ENCODE measurements around the gene TXNRD3.

TXNRD3 gene

DNA sequence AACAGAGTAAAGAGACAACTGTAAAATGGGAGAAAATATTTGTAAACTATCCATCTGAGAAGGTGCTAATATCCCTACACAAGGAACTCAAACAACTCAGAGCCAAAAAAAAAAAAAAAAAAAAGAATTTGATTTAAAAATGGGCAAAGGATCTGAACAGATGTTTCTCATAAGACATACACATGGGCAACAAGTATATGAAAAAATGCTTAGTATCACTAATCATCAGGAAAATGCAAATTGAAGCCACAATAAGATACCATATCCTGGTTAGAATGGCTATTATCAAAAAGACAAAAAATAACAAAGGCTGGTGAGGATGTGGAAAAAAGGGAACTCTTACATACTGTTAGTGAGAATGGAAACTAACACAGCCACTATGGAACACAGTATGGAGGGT is 36.2 kb downstream of the TXNRD3 start:
- no peak overlapping the region for H3K27ac ChIP-seq
- peaks cover 0 to 50% (median 12%) of the 10 kb centered on the region in 10 experiments; a peak in 13 of 20 replicates for H3K4me1 ChIP-seq
- no peaks in the 10 kb centered on the region for H3K27me3 ChIP-seq
- no peaks in the 10 kb centered on the region for H3K9me3 ChIP-seq (replicated peaks in 1 of 11)
- no peaks in the 10 kb centered on the region for H4K20me1 ChIP-seq
- no peak overlapping the region for H3K9ac ChIP-seq
- no peaks in the 10 kb centered on the region for H3K36me3 ChIP-seq
- no peak for TF ChIP-seq Cebpa-rat (IDR thresholded peaks at IDR 0.05)
- no peak overlapping the region for H3K4me2 ChIP-seq
- H3K4me3 ChIP-seq = no peak overlapping the region

DNA sequence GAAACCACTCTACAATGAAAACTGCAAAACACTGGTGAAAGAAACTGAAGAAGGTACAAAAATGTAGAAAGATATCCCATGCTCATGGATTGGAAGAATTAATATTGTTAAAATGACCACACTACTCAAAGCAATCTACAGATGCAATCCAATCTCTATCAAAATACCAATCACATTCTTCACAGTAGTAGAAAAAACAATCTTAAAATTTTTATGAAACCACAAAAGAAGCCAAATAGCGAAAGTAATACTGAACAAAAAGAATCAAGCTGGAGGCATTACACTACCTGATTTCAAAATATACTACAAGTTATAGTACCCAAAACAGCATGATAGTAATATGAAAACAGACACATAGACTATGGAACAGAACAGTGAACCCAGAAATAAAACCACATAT is 36.9 kb downstream of the TXNRD3 start:
- H3K4me2 ChIP-seq = no peak overlapping the region
- H3K9me3 ChIP-seq (replicated peaks in 1 of 11) = no peaks in the 10 kb centered on the region
- no peak for TF ChIP-seq Cebpa-rat (IDR thresholded peaks at IDR 0.05)
- H3K4me1 ChIP-seq = peaks cover 2 to 53% (median 15%) of the 10 kb centered on the region in 10 experiments; a peak in 15 of 20 replicates
- no peak overlapping the region for H3K4me3 ChIP-seq
- H3K27me3 ChIP-seq = no peaks in the 10 kb centered on the region
- no peaks in the 10 kb centered on the region for H3K36me3 ChIP-seq
- H3K9ac ChIP-seq = no peak overlapping the region
- no peak overlapping the region for H3K27ac ChIP-seq
- H4K20me1 ChIP-seq = no peaks in the 10 kb centered on the region

DNA sequence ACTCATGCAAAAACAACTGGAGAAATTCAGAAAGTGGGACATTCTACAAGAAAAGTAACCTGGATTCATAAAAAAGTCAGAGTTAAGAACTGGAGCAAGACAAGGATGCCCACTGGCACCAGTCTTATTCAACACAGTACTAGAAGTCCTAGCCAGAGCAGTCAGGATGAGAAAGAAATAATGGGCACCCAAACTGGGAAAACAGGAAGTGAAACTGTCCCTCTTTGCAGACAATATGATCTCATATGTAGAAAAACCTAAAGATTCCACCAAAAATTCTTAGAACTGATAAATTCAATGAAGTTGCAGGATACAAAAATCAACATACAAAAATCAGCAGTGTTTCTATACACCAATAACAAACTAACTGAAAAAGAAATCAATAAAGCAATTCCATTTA is 37.4 kb downstream of the TXNRD3 start:
- Histone ChIP-seq H3K4me1 (peaks cover 6 to 53% (median 19%) of the 10 kb centered on the region in 10 experiments; a peak in 18 of 20 replicates), H3K4me2 (peak overlapping the region in 7 of 11 experiments; percentile 2 to 63 (median 39); a peak in 9 of 22 replicates), H3K9ac (no peak overlapping the region), H3K27ac (no peak overlapping the region), H4K20me1 (no peaks in the 10 kb centered on the region), H3K27me3 (no peaks in the 10 kb centered on the region), H3K36me3 (no peaks in the 10 kb centered on the region), H3K4me3 (no peak overlapping the region), H3K9me3 (replicated peaks in 1 of 11) (no peaks in the 10 kb centered on the region)
- no peak for TF ChIP-seq Cebpa-rat (IDR thresholded peaks at IDR 0.05)

DNA sequence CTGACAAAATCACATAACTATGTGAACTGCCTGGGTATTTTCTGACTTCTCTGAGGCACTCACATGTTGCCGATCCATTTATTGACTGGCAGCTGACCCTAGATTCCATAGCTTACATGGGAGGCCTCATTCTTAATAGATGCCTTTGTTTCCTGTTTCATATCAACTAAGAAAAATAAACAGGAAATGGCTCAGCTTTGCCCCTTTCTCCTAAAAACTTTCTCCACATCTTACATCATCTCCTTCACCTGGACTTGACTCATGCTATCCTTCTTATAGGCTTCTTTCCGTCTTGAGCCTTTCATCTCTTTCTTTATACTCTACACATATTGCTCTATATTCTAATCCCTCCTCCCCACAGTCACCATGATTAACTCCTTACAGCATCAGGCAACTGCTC is 38.0 kb downstream of the TXNRD3 start:
- H4K20me1 ChIP-seq = no peaks in the 10 kb centered on the region
- H3K4me1 ChIP-seq = peaks cover 13 to 53% (median 24%) of the 10 kb centered on the region in 10 experiments; a peak in 19 of 20 replicates
- no peak for TF ChIP-seq Cebpa-rat (IDR thresholded peaks at IDR 0.05)
- H3K9me3 ChIP-seq (replicated peaks in 1 of 11) = no peaks in the 10 kb centered on the region
- no peak overlapping the region for H3K9ac ChIP-seq
- H3K36me3 ChIP-seq = no peaks in the 10 kb centered on the region
- no peak overlapping the region for H3K4me3 ChIP-seq
- H3K27me3 ChIP-seq = no peaks in the 10 kb centered on the region
- peak overlapping the region in 8 of 11 experiments; percentile 0 to 63 (median 30); a peak in 11 of 22 replicates for H3K4me2 ChIP-seq
- no peak overlapping the region for H3K27ac ChIP-seq

DNA sequence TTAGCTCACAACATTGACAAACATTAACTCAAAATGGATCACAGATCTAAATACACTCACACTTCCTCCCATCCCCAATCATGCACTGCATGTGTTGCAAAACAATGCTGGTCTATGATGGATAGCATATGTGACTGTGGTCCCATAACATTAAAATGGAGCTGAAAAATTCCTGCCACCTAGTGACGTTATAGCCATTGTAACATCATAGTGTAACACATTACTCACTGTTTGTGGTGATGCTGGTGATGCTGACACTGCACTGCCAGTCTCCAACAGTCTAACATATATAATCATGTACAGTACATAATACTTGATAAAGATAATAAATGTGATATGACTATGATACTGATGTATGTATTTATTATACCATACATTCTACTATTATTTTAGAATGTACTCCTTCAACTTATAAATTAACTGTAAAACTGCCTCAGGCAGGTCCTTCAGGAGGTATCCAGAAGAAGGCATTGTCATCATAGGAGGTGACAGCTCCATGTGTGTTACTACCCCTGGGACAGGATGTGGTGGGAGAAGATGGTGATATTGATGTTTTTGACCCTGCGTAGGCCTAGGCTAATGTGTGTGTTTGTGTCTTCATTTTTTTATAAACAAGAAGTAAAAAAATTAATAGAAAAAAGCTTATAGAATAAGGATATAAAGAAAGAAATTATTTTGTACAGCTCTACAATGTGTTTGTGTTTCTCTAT is 41.3 kb downstream of the TXNRD3 start:
- Histone ChIP-seq H3K27me3 (no peaks in the 10 kb centered on the region), H3K9me3 (replicated peaks in 1 of 11) (no peaks in the 10 kb centered on the region), H3K9ac (no peak overlapping the region), H3K27ac (no peak overlapping the region), H3K4me2 (no peak overlapping the region), H3K36me3 (no peaks in the 10 kb centered on the region), H3K4me1 (peaks cover 14 to 30% (median 20%) of the 10 kb centered on the region in 10 experiments; a peak in 19 of 20 replicates), H4K20me1 (no peaks in the 10 kb centered on the region), H3K4me3 (no peak overlapping the region)
- TF ChIP-seq Cebpa-rat (IDR thresholded peaks at IDR 0.05) = no peak

DNA sequence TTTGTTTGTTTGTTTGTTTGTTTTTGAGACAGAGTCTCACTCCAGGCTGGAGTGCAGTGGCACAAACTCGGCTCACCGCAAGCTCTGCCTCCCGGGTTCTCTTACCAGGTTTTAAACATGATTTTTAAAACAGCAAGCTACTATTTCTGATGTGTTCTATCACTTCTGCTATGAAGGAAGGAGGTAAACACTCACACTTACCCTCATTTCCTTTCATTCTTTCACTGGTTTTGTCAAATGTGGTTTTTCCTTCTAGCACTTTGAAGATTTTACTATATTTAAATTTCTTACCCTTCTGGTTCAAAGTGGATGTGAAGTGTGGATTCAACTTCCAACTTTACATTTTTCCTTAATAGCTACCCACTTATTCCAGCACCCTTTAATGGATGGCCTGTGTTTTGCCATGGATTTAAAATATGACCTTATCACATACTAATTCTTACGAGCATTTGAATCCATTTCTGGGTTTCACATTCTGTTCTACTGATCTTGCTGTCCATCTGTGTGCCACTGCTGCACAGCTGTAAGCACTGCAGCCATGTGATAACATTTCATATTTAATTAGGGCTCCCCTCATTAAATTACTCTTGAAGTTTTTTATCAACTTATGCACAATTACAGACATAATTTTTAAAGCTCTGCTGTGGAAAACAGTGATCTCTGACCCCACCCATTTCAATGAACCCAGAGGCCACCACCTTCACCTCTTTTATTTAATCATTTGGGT is 42.3 kb downstream of the TXNRD3 start:
- Histone ChIP-seq H3K4me3 (no peak overlapping the region), H3K9ac (no peak overlapping the region), H3K27ac (no peak overlapping the region), H3K9me3 (replicated peaks in 1 of 11) (no peaks in the 10 kb centered on the region), H3K4me1 (peaks cover 14 to 31% (median 17%) of the 10 kb centered on the region in 10 experiments; a peak in 19 of 20 replicates), H4K20me1 (no peaks in the 10 kb centered on the region), H3K4me2 (peak overlapping the region in 8 of 11 experiments; percentile 13 to 50 (median 34); a peak in 14 of 22 replicates), H3K27me3 (no peaks in the 10 kb centered on the region), H3K36me3 (no peaks in the 10 kb centered on the region)
- TF ChIP-seq Cebpa-rat (IDR thresholded peaks at IDR 0.05) = no peak

DNA sequence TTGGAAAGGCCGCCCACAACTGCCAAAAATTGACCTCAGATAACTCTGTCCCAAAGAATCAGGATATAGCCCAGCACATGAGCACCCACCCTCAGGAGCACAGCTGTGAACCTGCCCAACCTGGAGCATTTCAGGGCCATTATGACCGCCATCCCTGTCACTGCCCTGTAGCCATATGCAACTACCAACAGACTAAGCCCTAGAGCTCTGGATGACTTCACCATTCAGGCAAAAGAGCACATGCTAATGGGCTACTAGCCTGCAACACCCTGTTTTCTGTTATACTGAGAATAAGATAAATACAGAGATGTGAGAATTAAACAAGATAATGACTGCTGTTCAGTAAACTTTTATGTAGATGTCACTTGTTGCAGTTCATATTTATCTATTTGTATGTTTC is 45.0 kb downstream of the TXNRD3 start:
- Histone ChIP-seq H3K36me3 (no peaks in the 10 kb centered on the region), H3K9ac (no peak overlapping the region), H3K27me3 (no peaks in the 10 kb centered on the region), H3K9me3 (replicated peaks in 1 of 11) (no peaks in the 10 kb centered on the region), H3K4me2 (no peak overlapping the region), H3K27ac (no peak overlapping the region), H3K4me3 (no peak overlapping the region), H4K20me1 (no peaks in the 10 kb centered on the region), H3K4me1 (peaks cover 8 to 27% (median 15%) of the 10 kb centered on the region in 10 experiments; a peak in 19 of 20 replicates)
- TF ChIP-seq Cebpa-rat (IDR thresholded peaks at IDR 0.05) = no peak

DNA sequence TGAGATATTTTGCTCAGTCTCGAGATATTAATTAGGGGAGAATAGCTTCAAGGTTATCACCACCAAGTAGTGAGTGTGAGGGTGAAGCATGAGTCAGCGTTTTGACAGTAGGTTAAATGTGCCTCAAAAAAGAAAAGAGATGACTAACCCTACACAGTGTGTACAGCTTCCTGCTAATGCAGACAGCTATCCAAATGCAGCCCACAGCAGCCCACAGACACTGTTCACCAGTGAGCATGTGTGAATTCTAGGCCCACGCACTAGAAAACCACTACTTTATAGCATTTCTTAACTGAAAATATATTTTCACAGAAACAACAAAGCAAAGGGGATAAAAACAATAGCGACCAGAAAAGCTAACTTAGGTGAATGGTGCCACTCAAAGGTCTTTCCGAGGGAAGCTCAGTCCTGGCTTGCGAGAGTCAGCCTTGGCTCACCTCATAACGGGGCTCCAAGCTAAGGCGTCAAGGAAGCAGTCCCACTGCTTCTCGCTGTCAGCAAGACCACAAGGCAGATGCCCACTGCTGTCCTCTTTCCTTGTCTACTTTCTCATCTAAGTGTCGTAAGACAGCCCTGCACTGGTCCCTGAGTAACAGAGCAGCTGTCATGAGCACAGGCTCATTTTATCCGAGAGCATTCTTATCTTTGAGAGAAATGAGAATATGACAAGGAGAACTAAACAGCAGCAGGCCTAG is 47.6 kb downstream of the TXNRD3 start:
- Histone ChIP-seq H3K27ac (peak overlapping the region in 1 of 11 experiments; percentile 25; a peak in 1 of 22 replicates), H3K9ac (no peak overlapping the region), H3K4me3 (no peak overlapping the region), H3K27me3 (no peaks in the 10 kb centered on the region), H3K4me2 (peak overlapping the region in 6 of 11 experiments; percentile 12 to 52 (median 44); a peak in 13 of 22 replicates), H4K20me1 (no peaks in the 10 kb centered on the region), H3K9me3 (replicated peaks in 1 of 11) (no peaks in the 10 kb centered on the region), H3K4me1 (peaks cover 5 to 13% (median 10%) of the 10 kb centered on the region in 10 experiments; a peak in 19 of 20 replicates), H3K36me3 (no peaks in the 10 kb centered on the region)
- TF ChIP-seq Cebpa-rat (IDR thresholded peaks at IDR 0.05) = no peak; a peak in 1 of 22 replicates

DNA sequence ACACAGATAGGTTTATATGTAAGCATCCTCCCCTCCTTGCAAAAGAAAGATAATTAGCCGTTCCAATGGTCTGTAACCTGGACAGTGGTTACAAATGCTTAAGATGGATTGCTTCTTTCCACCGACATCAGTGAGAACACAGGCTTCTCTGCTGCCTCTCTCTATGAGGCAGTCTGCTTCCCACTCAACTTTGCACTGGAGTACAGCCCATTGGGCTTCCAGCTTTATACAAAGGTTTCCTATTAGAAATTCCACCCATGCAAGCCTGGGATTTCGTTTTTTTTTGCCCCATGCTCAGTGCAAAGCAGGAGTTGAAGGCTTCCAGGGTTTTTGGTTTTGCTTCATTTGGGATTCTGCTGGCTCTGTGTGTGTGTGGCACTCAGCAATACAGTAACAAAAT is 48.9 kb downstream of the TXNRD3 start:
- Histone ChIP-seq H3K36me3 (no peaks in the 10 kb centered on the region), H3K9me3 (replicated peaks in 1 of 11) (no peaks in the 10 kb centered on the region), H3K4me3 (no peak overlapping the region), H3K27me3 (no peaks in the 10 kb centered on the region), H3K4me2 (no peak overlapping the region), H4K20me1 (no peaks in the 10 kb centered on the region), H3K9ac (no peak overlapping the region), H3K27ac (no peak overlapping the region), H3K4me1 (peaks cover 0 to 23% (median 7%) of the 10 kb centered on the region in 10 experiments; a peak in 11 of 20 replicates)
- TF ChIP-seq Cebpa-rat (IDR thresholded peaks at IDR 0.05) = no peak
